DND-41 (cell line): ENCODE results near the gene DNMBP.

ENCODE experiments used
- ATAC-seq: fragments of 200-7000 bp; cut with Tn5 transposase; 3 replicates; pipeline ENCODE4 v1.9.1; 2021; ENCODE audit warnings: low read depth; ENCODE audit not compliant: insufficient read depth
- DNase-seq: peaks from one replicate; pipeline ENCODE4 v3.0.0-alpha.2; 2020
- H2AFZ ChIP-seq: 2 replicates; pipeline ENCODE4 v1.6.0; 2012; ENCODE audit warnings: low read depth, low read length
- H3K27ac ChIP-seq: 2 replicates; pipeline ENCODE4 v1.5.1; 2012; ENCODE audit warnings: low read length, inconsistent platforms
- H3K27me3 ChIP-seq: fragments of 200-600 bp; sonication (generic); 2 replicates; pipeline ENCODE4 v1.6.0; 2012; ENCODE audit warnings: low read length, mild to moderate bottlenecking, inconsistent platforms; ENCODE audit not compliant: insufficient read depth, poor library complexity
- H3K36me3 ChIP-seq: 2 replicates; pipeline ENCODE4 v1.5.1; 2012; ENCODE audit warnings: low read length, inconsistent platforms; ENCODE audit not compliant: insufficient read depth
- H3K4me1 ChIP-seq: 2 replicates; pipeline ENCODE4 v1.5.1; 2012; ENCODE audit warnings: mild to moderate bottlenecking, low read length; ENCODE audit not compliant: insufficient read depth
- H3K4me2 ChIP-seq: 2 replicates; pipeline ENCODE4 v1.6.0; 2012; ENCODE audit warnings: mild to moderate bottlenecking, moderate library complexity, low read length, inconsistent platforms; ENCODE audit not compliant: insufficient read depth
- H3K4me3 ChIP-seq, 2 experiments: fragments of 200-600 bp in 1 of 2; shearing (Covaris generic) in 1 of 2; 2 replicates each; pipeline ENCODE4 v1.5.1; 2012 to 2016; ENCODE audit warnings: inconsistent platforms in 2 of 2, low read length in 2 of 2, mild to moderate bottlenecking in 2 of 2, low read depth in 1 of 2, moderate library complexity in 1 of 2
- H3K79me2 ChIP-seq: 2 replicates; pipeline ENCODE4 v1.6.0; 2012; ENCODE audit warnings: low read length, inconsistent platforms; ENCODE audit not compliant: insufficient read depth
- H3K9ac ChIP-seq: 2 replicates; pipeline ENCODE4 v1.6.0; 2012; ENCODE audit warnings: low read depth, mild to moderate bottlenecking, inconsistent platforms, low read length, moderate library complexity
- H3K9me3 ChIP-seq: 2 replicates; pipeline ENCODE4 v1.5.1; 2012; ENCODE audit warnings: low read length, moderate library complexity, mild to moderate bottlenecking, inconsistent platforms; ENCODE audit not compliant: insufficient read depth, severe bottlenecking
- H4K20me1 ChIP-seq: 2 replicates; pipeline ENCODE4 v1.6.0; 2012; ENCODE audit warnings: low read length; ENCODE audit not compliant: insufficient read depth
- CTCF ChIP-seq: IDR thresholded peaks from 2 replicates; pipeline ENCODE4 v1.5.1; 2012; ENCODE audit warnings: borderline replicate concordance, low read length, moderate library complexity, mild to moderate bottlenecking; ENCODE audit not compliant: poor library complexity, severe bottlenecking; ENCODE audit errors: extremely low read depth
- EZH2 ChIP-seq: IDR thresholded peaks from 3 replicates; pipeline ENCODE4 v1.6.1; 2012; ENCODE audit warnings: borderline replicate concordance, low read depth, mild to moderate bottlenecking, moderate library complexity, low read length, inconsistent platforms; ENCODE audit not compliant: severe bottlenecking

Gene DNMBP

GRCh38 chr10:99945263-99945662 lies 64.5 kb downstream of the DNMBP start:
- no peak overlapping the region for H3K9ac ChIP-seq
- no peaks in the 10 kb centered on the region for H4K20me1 ChIP-seq
- TF ChIP-seq CTCF (no peak), EZH2 (no peak)
- DNase-seq: no peak
- ATAC-seq: no peak
- no peaks in the 10 kb centered on the region for H3K36me3 ChIP-seq
- H3K27me3 ChIP-seq: no peaks in the 10 kb centered on the region
- H3K4me1 ChIP-seq: no peaks in the 10 kb centered on the region
- no peak overlapping the region for H3K27ac ChIP-seq
- H3K4me2 ChIP-seq: no peak overlapping the region
- no peak overlapping the region for H3K4me3 ChIP-seq
- no peaks in the 10 kb centered on the region for H3K79me2 ChIP-seq
- no peak overlapping the region for H2AFZ ChIP-seq
- no peaks in the 10 kb centered on the region for H3K9me3 ChIP-seq

DNA sequence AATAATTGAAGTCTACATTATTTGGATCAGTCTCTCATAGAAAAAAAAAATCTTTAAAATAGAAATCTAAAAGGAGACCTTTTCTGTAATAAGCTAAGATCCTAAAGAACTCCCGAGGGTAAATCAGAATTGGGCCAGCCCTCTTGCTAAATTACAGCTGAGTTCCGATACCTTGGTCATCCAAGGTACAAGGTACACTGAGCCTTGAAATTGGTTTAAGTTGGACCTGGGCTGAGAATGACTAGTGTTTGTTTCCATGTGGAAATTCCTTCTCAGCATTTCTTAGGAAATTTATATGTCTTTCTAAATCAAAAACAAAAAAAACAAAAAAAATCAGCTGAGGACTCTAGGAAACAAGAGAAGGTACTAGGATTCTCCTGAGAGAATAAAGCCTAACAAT lies 64.9 kb downstream of the DNMBP start:
- TF ChIP-seq EZH2 (no peak), CTCF (no peak)
- Histone ChIP-seq H3K27me3 (no peaks in the 10 kb centered on the region), H3K4me2 (no peak overlapping the region), H3K9me3 (no peaks in the 10 kb centered on the region), H3K4me3 (no peak overlapping the region), H3K79me2 (no peaks in the 10 kb centered on the region), H3K9ac (no peak overlapping the region), H3K36me3 (no peaks in the 10 kb centered on the region), H2AFZ (no peak overlapping the region), H3K27ac (no peak overlapping the region), H3K4me1 (no peaks in the 10 kb centered on the region), H4K20me1 (no peaks in the 10 kb centered on the region)
- no peak for DNase-seq
- ATAC-seq: no peak

DNA sequence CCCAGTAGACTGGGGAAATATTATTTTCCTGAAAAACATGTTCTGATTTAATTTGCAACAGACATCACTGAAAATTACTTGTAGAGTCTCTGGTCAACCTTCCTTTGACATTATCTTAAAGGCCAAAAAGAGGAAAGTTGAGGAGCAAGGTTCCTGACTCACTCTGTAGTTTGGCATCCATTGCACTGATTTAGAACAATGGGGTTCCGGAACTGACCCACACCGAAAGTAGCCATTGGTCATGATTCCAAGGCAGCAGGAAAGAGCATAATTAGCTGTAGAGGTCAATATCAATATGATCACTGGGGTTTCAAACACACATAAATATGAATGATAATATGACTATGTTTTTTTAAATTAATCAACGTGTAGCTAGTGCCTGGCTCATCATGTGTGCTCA lies 65.8 kb downstream of the DNMBP start:
- Histone ChIP-seq H4K20me1 (no peaks in the 10 kb centered on the region), H3K36me3 (no peaks in the 10 kb centered on the region), H3K27ac (no peak overlapping the region), H3K4me2 (no peak overlapping the region), H3K4me3 (no peak overlapping the region), H3K9me3 (no peaks in the 10 kb centered on the region), H3K79me2 (no peaks in the 10 kb centered on the region), H3K4me1 (no peaks in the 10 kb centered on the region), H3K9ac (no peak overlapping the region), H2AFZ (no peak overlapping the region), H3K27me3 (no peaks in the 10 kb centered on the region)
- ATAC-seq (no peak), DNase-seq (no peak)
- TF ChIP-seq CTCF: no peak
- TF ChIP-seq EZH2: no peak
